Ovary (tissue), 9 donors: ENCODE data around the gene TTC7B. TPM values are rescaled to one million over a fixed set of nuclear protein-coding genes. Genes with fewer than 3 reads are reported as not detected.

Experiments used
- DNase-seq, 5 donors: peaks; one replicate each; pipeline ENCODE4 v3.0.0-alpha.2; 2019 to 2020
- H3K27ac ChIP-seq, 2 donors: fragments of 200-600 bp; one replicate each; pipeline versions ENCODE4 v1.5.1 to v1.8.0; 2019 to 2022
- H3K27me3 ChIP-seq: fragments of 200-600 bp; one replicate; pipeline ENCODE4 v1.8.0; 2022
- H3K36me3 ChIP-seq: fragments of 200-600 bp; sonication (generic); one replicate; pipeline ENCODE4 v1.5.1; 2019
- H3K4me1 ChIP-seq: one replicate; pipeline ENCODE4 v1.8.1; 2013; ENCODE audit warnings: mild to moderate bottlenecking, moderate library complexity; ENCODE audit not compliant: insufficient read depth
- H3K4me3 ChIP-seq: fragments of 200-600 bp; sonication (generic); one replicate; pipeline ENCODE4 v1.5.1; 2017
- H3K9me3 ChIP-seq, 2 donors: fragments of 200-600 bp in 1 of 2; sonication (generic) in 1 of 2; one replicate each; pipeline versions ENCODE4 v1.5.1 to v1.8.1; 2013 to 2019; ENCODE audit warnings: mild to moderate bottlenecking in 1 of 2, moderate library complexity in 1 of 2
- CTCF ChIP-seq, 3 donors: fragments of 450-650 bp in 2 of 3; fragments of 200-600 bp in 1 of 3; IDR thresholded peaks; one replicate each; pipeline versions ENCODE4 v1.5.1 to v1.8.0; 2016 to 2022; ENCODE audit warnings: antibody characterized with exemption in 3 of 3, mild to moderate bottlenecking in 1 of 3
- EP300 ChIP-seq: sonication (generic); formaldehyde crosslinking; IDR thresholded peaks from one replicate; pipeline ENCODE4 v1.6.1; 2017; ENCODE audit warnings: antibody characterized with exemption
- POLR2A ChIP-seq: fragments of 450-650 bp; IDR thresholded peaks from one replicate; pipeline ENCODE4 v1.6.1; 2017; ENCODE audit warnings: antibody characterized with exemption, mild to moderate bottlenecking, moderate library complexity
- WGBS, 3 donors: extraction: QIAGEN DNeasy Blood & Tissue Kit in 1 of 3; methylation state at CpG; one replicate each; pipeline versions ENCODE4 v1.1.5 to v1.1.7; 2013 to 2017; 5-methylcytosine and 5-hydroxymethylcytosine counted together
- intact Hi-C, 4 donors: fragments of 100-400 bp; cut with DNase I; formaldehyde crosslinking; loops; one replicate each; pipeline versions ENCODE4 v1.11.0 to v1.15.1; 2022 to 2023
- polyA plus RNA-seq, 2 donors: library from polyadenylated mRNA; stranded (reverse); fragments of 200-250 nt in 1 of 2; fragments of 350-450 nt in 1 of 2; fragmentation: Illumina TruSeq in 1 of 2; extraction: RNeasy Lipid Tissue Mini Kit (QIAGEN cat#74804) in 1 of 2; gene quantifications; one replicate each; pipeline ENCODE4 v1.2.3, GENCODE V29; 2013 to 2014
- total RNA-seq, 7 donors: library from RNA; depleted of rRNA in 2 of 7; stranded (reverse); fragments of >200 nt in 2 of 7; fragmentation: NEBNext Ultra II Directional in 3 of 7; extraction: Animal tissue kit (Norgen Biotek cat#: 25700) in 3 of 7; gene quantifications; one replicate each; pipeline versions ENCODE4 v1.1.0 to v1.2.4, GENCODE V29; 2016 to 2023
- donor health status: DM: no; HTN: no; CAD: no; lungs with moderate emphysema.
- donor health status: DM: no; HTN: no; CAD: no.
- donor health status: Bipolar disorder and iron deficiency.
- donor health status: DM: yes; HTN: yes; CAD: no.
- donor health status: DM: no; HTN: no; CAD: no.
- donor health status: DM: yes; HTN: yes; CAD: no.

The TTC7B gene
- total and polyA plus RNA-seq, 9 donors = 18.2 to 39.5 (median 34.2) TPM

DNA sequence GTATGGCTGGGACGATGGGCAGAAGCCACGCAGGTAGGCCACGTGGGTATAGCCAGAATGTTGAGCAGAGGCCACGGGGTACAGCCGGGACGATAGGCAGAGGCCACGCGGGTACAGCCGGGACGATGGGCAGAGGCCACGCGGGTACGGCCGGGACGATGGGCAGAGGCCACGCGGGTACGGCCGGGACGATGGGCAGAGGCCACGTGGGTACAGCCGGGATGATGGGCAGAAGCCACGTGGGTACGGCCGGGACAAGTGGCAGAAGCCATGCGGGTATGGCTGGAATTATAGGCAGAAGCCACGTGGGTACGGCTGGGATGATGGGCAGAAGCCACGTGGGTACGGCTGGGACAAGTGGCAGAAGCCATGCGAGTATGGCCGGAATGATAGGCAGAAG, 195.0 kb downstream of the TTC7B start:
- intact Hi-C loops = no loop called here
- peaks cover 8% of the 10 kb centered on the region for H3K4me1 ChIP-seq
- WGBS, 3 donors = 94 to 97% (median 97%) methylated on average over 32 of the region's 32 CpGs

GRCh38 chr14:90620568-90621077, 195.6 kb downstream of the TTC7B start:
- intact Hi-C loops = no loop called here
- no peak overlapping the region for H3K27ac ChIP-seq
- DNase-seq = no peak
- H3K4me1 ChIP-seq = peaks cover 8% of the 10 kb centered on the region
- H3K27me3 ChIP-seq = no peaks in the 10 kb centered on the region
- H3K4me3 ChIP-seq = no peak overlapping the region
- no peaks in the 10 kb centered on the region for H3K36me3 ChIP-seq
- WGBS, 3 donors = 86 to 91% (median 87%) methylated on average over 7 of the region's 7 CpGs
- H3K9me3 ChIP-seq = no peaks in the 10 kb centered on the region
- no peak for TF ChIP-seq EP300
- TF ChIP-seq CTCF (IDR thresholded peaks at IDR 0.05) = no peak
- no peak for TF ChIP-seq POLR2A

More for the DNA sequence above, 195.0 kb downstream of the TTC7B start:
- Histone ChIP-seq H3K27me3 (no peaks in the 10 kb centered on the region), H3K36me3 (no peaks in the 10 kb centered on the region), H3K9me3 (no peaks in the 10 kb centered on the region), H3K27ac (no peak overlapping the region), H3K4me3 (no peak overlapping the region)
- TF ChIP-seq CTCF (IDR thresholded peaks at IDR 0.05) (no peak), POLR2A (no peak), EP300 (no peak)
- no peak for DNase-seq

- 96 to 98% (median 98%) methylated on average over 8 of the region's 8 CpGs for WGBS, 3 donors
- no peak for DNase-seq
Measured at GRCh38 chr14:90619911-90620310, 196.3 kb downstream of the TTC7B start.

DNA sequence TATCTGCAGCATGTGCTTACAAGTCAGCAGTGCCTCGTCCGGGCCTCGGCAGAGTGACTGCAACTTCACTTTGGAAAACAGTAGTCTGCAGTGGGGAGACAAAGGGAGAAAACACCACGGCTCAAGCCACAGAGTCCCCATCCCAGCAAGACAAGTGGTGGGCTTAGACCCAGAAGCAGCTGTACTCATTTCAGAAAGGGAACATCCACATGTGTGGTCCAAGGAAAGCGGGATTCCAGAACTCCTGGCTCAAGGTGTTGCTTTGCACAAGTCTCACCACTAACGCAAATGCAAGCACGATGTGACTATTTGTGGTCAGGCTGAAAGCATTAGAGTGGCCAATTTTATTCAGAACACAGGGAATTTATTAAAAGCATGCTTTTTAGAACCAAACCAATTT, 198.3 kb downstream of the TTC7B start:
- Histone ChIP-seq H3K27ac (no peak overlapping the region), H3K9me3 (no peaks in the 10 kb centered on the region), H3K4me1 (no peaks in the 10 kb centered on the region), H3K4me3 (no peak overlapping the region), H3K27me3 (no peaks in the 10 kb centered on the region), H3K36me3 (no peaks in the 10 kb centered on the region)
- whole genome bisulfite sequencing, 3 donors = 84 to 92% (median 87%) methylated on average over 7 of the region's 7 CpGs
- intact Hi-C loops = no loop called here
- no peak for TF ChIP-seq EP300
- no peak for TF ChIP-seq POLR2A
- TF ChIP-seq CTCF (IDR thresholded peaks at IDR 0.05) = no peak
- DNase-seq = no peak

More at GRCh38 chr14:90619911-90620310, 196.3 kb downstream of the TTC7B start:
- H3K27me3 ChIP-seq = no peaks in the 10 kb centered on the region
- H3K4me1 ChIP-seq = peaks cover 6% of the 10 kb centered on the region
- H3K36me3 ChIP-seq = no peaks in the 10 kb centered on the region
- no peak overlapping the region for H3K4me3 ChIP-seq
- no peaks in the 10 kb centered on the region for H3K9me3 ChIP-seq
- TF ChIP-seq CTCF (IDR thresholded peaks at IDR 0.05) (no peak), EP300 (no peak), POLR2A (no peak)
- no peak overlapping the region for H3K27ac ChIP-seq
- intact Hi-C loops = no loop called here
